Stimulated activated CD4-positive, alpha-beta T cell treated with anti-CD3 and anti-CD28 coated beads, Interleukin-15, amount 100 ng/mL, for 48 hours (primary cell): ENCODE results near the gene FOXL1.
A peak's percentile ranks its signal among the peaks of the same experiment; 100 is the strongest.

Experiments used
- DNase-seq, 2 donors: peaks; one replicate each; pipeline ENCODE4 v3.0.0-alpha.2; 2020; ENCODE audit warnings: low read depth in 2 of 2

The FOXL1 gene

DNA sequence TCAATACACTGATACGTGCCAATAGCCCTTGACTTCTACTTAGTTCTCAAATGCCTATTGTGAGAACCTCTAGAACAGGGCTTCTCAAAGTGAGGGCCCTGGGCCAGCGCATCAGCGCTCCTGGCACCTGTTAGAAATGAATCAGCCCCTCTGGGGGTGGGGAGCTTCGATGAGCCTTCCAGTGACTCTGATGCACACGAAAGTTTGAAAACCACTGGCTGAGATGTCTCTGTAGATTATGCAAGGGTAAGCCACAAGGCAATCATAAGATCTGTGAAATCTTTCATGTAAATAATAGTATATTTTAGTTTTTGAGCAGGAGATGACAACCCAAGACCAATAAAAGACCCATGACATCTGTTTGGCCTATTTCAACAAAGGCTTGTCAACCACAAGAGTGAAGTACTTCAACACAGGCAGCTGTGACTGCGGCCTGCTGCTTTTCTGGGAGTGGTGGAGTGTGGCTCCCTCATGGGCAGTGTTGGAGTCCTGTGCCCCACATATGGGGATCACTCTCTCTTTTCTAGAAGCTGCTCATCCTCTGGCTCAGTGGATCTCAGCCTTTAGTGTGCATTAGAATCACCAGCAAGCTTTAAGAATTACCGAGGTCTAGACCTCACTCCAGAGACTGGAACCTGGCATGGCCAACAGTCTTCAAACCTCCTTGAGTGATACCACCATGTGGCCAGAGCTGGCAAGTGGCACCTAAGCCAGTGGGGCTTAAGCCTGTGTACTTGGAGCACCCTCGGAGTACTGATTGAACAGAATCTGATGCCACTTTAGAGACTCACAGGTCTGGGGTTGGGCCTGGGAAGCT is 29.1 kb upstream of the FOXL1 start:
- DNase-seq: no peak

DNA sequence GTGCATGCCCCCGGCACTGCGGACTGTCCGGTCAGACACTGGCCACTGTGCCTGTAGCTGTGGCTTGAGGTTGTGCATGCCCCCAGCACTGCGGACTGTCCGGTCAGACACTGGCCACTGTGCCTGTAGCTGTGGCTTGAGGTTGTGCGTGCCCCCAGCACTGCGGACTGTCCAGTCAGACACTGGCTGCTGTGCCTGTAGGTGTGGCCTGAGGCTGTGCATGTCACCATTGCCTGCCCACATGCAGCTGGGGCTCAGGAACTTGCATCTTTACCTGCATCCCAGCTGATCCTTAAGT is 28.5 kb upstream of the FOXL1 start:
- DNase-seq: no peak

DNA sequence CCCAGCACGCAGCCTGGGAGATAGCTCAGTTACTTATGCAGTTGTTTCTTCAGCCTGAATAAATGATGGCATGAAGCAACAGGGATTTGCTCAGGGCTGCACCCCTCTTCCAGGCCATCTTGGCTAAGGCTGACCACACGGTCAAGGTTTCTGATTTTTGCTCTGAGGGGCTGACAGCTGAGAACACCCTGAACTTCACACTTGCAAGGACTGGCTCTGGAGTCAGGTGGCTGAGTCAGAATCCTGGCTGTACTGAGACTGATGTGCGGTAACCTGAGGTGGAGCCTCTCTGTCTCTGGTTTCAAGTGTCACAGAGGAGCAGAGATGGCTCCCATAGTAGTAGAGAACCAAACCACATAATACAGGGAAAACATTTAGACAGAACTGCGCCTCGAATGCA is 28.1 kb upstream of the FOXL1 start:
- DNase-seq: no peak

DNA sequence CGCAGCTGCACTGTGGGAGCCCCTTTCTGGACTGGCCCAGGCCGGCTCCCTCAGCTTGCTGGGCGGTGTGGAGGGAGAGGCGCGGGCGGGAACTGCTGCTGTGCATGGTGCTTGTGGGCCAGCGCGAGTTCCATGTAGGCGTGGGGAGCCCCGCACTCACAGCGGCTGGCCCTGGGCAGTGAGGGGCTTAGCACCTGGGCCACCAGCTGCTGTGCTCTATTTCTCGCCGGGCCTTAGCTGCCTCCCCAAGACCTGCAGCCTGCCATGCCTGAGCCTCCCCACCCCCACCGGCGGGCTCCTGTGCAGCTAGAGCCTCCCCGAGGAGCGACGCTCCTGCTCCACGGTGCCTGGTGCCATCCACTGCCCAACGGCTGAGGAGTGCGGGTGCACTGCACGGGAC is 25.0 kb upstream of the FOXL1 start:
- DNase-seq: no peak

DNA sequence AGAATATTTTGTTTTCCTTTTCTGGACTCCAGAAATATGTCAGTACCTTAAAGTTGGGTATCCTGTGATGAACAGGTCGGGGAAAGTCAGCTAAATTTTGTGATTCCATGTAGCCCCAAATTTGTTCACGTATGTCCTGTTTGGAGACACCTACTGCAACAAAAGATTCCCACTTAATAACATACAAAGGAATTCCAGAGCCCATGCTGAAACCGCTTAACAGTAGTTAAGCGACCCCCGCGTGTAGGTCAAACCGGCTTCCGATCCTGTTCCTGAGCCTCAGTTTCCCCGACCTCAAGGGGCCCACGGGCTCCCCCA is 23.8 kb upstream of the FOXL1 start:
- no peak for DNase-seq

DNA sequence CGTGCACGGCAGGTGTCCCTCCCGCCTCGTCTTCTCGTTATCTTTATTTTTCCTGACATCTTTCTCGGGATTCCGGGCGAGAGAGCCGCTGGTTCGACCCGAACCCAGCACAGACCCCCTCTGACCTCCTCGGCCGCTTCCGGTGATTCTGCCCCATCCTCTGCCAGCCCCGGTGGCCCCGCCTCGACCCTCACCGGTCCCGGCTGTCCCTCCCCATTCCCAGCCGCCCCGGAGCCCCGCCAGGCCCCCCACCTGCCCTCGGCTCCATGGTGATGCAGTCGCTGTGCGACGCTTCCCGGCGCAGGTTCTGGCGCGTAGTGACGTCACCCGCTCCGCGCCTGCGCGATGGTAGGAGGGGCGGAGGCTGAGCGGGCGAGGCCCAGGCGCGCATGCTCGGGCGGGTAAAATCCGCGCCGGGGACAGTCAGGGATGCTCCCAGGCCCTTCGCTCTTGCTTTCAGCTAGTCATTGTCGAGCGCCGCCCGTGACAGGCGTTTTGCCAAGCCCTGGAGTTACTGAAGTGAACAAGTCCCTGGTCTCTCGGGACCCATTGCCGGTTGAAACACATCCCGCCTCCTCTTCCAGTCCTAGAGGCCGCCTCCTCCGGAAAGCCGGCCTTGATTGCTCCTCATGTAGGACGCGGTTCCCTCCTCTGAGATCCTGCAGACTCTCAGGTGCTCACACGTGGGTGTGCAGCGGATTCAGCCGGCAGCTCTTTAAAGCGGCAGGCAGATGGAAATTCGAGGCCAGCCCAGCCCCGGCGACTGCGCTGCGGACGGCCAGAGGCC is 23.2 kb upstream of the FOXL1 start, which contains the start of gene MTHFSD:
Gene MTHFSD, minus strand, starts transcription at position 319 of the 787 bp plus-strand sequence. Its CDS starts 51 bp downstream, at position 268.
- DNase-seq: peak; percentile 85 to 91

DNA sequence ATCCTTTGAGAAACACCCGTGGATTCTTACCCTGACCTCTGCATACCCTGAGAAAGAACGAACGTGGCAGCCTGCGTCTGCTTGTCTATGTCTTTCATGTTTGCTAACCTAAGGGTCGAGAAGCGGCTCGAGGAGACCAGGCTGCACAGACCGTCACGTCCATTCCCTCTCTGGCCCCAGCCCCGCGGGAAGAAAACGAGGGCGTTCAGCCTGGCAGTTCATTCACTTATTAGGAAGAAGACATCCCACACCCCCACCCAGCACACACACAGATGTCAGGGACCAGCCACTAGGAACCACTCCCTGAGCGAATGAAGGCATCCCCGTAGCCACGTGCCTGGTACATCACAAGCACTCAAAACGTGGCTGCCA is 22.7 kb upstream of the FOXL1 start:
- no peak for DNase-seq

DNA sequence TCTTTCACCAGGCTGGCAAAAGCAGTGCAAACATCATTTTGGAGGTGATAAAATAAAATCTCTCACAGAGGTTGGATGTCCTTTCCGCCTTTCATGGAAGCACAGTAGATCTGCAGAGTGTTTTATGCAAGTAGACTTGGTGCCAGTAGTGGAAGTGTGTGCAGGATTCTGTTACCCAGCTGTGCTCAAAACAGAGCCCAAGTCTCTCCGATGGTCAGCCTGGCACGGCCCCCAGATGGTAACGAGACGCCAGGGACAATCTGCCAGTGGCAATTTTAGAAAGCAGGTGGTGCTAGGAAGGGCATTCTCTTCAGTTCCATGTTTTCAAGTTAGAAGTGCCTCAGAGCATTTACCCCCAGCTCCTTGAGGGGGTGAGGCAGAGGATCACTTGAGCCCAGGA is 21.8 kb upstream of the FOXL1 start:
- DNase-seq: no peak

DNA sequence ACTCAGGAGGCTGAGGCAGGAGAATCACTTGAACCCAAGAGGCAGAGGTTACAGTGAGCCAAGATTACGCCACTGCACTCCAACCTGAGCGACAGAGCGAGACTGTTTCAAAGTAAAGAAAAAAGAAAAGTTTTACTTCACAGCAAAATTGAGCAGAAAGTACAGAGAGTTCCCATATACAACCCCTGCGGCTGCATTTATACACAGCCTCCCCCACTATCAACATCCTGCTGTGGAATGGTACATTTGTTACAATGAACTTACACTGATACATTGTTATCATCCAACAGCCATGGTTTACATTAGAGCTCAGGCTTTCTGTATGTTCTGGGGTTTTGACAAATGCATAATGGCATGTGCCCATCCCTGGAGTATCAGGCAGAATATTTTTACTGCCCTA is 20.8 kb upstream of the FOXL1 start:
- DNase-seq: no peak

DNA sequence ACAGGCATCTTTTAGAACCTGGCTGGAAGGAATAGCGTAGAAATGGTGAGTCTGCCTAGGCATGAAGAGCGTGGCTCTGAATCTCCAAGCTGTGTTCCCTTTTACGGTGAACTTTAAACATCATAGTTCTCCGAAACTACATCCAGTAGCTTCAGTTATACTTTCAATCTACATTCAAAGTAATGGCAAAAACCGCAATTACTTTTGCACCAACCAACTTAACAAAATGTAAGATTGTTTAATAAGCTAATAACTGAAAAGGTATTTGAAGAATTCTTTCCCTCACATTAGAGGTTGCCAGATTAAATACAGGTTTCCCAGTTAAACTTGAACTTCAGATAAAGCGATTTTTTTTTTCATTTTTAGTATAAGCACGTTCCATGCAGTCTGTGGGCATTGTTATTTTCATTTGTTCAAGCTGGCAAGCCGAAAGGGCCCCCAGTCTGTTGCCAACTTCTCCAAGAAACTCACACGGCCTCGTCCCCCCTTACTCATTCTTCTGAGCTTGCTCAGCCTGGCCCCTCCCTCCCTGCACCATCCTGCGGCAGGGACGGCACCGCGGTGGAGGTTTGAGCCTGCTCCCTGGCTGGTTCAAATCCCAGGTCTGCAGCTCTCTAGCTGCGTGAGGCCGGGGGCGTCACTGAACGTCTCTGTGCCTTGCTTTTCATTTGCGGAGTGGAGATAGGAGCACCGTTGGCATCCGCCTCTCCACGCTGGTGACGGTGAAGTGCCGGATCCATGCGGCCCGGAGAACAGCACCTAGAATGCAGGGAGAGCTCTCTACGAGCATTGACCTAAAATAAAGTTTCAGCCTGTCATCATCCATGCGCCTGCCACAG is 19.8 kb upstream of the FOXL1 start:
- DNase-seq: no peak

DNA sequence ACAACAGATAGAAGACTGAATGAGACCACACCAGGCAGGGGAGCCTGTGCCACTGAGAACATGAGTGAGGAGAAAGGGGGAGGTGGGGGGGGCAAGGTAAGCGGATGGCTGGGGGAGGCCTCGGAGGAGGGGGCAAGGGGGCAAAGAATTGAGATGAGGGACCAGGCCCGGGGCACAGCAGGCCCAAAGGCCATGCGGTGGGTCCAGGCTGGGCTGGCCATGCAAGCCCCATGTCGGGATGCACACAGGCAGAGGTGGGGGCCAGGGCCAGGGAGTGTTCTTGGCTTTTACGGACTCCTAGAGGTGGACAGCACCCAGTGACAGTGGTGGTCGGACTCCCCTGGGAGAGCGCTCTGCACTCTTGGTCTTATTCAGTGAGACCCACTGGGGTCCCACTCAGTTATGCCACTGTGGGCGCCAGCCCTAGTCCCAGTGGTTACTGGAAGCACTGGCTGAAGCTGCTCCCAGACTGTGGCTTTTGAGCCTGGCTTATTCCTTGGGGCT is 18.5 kb upstream of the FOXL1 start:
- DNase-seq: no peak

DNA sequence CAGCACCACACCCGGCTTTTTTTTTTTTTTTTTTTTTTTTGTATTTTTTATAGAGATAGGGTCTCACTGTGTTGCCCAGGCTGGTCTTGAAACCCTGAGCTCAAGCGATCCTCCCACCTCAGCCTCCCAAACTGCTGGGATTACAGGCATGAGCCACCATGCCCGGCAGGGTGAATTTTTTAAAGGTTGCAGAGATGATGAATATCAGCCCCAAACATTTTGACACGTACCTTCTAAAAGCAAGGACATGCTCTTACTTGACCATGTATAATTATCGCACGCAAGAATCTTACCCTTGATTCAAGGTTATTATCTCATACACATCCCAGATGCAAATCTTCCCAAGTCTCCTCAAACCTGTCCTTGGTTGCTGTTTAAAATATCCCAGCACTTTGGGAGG is 16.0 kb upstream of the FOXL1 start:
- DNase-seq: no peak

DNA sequence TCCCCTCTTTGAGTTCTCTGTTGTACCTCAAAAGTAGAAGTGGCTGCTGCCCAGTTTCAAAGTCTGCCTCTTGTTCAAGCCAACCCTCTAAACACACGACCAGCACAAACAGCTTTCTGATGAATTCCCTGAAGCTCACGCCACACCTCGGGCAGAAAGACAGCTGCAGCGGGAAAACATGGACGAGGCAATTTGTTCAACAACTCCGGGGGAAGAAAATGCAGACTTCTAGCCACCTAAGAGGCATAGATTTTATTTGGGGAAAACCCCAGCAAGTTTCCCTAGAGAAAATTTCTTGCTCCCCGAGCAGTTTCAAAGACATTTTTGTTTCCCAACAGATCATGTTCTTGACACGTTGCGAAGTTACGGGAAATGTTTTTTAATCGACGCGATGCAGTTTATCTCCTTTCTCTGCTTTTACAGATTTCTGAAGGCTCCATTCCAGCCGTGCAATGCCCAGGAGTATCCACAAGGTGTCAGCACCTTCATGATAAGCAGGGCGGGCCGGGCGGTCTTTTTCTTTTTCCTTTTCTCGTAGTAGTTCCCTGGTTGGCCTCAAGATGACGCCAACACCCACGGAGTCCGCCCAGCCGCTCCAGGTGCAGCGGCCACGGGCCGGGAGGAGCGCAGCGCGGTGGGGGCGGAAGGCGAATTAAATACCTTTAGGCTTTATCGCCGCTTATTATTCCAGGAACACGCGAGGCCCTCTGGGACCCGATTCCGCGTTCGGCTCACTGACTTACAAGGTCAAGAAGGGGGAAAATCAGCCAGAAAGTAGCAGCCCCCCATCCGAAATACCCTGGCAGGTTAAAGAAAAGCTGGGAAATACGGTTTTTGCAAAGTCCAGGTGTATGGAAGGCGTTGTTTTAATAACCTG is 14.6 kb upstream of the FOXL1 start:
- DNase-seq: peak; percentile 80 to 85

DNA sequence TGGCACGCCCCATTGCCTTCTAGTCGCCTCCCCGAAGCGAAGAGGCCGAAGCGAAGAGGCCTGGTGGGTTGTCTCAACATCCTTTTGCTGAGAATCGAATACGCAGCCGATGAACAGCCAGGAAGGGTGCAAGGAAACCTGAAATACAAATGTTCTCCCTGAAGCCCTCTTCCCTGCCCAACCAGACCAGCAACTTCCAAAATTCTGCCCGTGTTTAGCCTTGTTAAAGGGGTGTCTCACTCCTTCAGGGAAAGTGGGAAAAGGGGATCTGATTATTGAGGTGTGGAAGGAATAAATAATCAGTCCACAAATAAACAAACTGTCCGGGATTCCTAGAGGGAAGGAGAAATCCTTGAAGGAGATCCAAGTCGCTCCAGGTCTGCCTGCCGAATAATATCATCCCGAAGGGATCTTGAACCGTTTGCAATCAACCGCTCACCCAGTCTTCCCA is 13.1 kb upstream of the FOXL1 start:
- DNase-seq: no peak

DNA sequence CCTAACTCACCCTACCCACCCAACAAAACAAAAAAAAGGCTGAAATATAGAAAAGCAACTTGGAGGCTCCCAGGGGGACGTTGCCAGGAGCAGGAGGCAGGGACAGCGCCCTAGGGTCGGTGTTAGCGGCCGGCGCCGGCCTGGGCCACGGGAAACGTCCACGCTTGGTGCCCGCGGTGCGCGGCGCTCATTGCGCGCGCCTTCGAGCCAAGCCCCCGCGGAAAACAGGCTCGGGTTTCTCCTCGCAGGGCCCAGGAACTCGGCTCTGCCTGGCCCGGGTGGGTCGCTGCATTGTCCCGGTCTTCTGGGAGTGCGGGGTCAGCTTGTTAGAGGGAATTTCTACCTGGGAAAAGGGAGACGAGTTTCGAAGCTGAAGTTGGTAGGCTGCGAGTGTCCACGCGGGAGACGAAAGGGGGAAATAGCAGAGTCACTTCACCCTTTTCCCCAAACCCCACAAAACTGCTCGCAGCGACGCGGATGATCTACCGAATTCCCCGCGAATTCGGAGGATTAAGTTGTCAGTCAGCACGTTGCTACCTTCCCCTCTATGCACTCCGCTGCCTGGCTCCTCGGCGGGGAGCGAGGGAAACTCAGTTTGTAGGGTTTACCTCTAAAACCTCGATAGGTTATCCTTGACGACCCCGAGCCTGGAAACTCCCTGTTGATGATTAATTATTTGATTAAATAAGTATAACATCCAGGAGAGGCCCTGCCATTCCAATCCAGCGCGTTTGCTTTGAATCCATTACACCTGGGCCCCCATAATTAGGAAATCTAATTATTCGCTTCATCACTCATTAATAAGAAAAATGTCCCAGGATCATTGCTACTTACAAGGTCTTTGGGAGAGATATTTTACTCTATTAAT is 12.5 kb upstream of the FOXL1 start:
- no peak for DNase-seq

DNA sequence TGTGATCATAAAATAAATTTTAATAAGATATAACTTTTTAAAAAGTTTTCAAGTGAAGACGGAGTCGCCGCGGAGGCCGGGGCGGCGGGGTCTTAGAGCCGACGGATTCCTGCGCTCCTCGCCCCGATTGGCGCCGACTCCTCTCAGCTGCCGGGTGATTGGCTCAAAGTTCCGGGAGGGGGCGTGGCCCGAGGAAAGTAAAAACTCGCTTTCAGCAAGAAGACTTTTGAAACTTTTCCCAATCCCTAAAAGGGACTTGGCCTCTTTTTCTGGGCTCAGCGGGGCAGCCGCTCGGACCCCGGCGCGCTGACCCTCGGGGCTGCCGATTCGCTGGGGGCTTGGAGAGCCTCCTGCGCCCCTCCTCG is 11.8 kb upstream of the FOXL1 start, which contains the start of gene FOXC2:
Gene FOXC2, plus strand, starts transcription at position 229 of the 365 bp plus-strand sequence. CDS start 507 bp downstream, outside the sequence.
- DNase-seq: peak in 1 of 2 donors; percentile 38

DNA sequence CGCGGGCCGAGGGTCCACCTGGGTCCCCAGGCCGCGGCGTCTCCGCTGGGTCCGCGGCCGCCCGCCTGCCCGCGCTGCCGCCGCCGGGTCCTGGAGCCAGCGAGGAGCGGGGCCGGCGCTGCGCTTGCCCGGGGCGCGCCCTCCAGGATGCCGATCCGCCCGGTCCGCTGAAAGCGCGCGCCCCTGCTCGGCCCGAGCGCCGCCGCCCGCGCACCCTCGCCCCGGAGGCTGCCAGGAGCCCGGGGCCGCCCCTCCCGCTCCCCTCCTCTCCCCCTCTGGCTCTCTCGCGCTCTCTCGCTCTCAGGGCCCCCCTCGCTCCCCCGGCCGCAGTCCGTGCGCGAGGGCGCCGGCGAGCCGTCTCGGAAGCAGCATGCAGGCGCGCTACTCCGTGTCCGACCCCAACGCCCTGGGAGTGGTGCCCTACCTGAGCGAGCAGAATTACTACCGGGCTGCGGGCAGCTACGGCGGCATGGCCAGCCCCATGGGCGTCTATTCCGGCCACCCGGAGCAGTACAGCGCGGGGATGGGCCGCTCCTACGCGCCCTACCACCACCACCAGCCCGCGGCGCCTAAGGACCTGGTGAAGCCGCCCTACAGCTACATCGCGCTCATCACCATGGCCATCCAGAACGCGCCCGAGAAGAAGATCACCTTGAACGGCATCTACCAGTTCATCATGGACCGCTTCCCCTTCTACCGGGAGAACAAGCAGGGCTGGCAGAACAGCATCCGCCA is 11.2 kb upstream of the FOXL1 start:
- DNase-seq: no peak

DNA sequence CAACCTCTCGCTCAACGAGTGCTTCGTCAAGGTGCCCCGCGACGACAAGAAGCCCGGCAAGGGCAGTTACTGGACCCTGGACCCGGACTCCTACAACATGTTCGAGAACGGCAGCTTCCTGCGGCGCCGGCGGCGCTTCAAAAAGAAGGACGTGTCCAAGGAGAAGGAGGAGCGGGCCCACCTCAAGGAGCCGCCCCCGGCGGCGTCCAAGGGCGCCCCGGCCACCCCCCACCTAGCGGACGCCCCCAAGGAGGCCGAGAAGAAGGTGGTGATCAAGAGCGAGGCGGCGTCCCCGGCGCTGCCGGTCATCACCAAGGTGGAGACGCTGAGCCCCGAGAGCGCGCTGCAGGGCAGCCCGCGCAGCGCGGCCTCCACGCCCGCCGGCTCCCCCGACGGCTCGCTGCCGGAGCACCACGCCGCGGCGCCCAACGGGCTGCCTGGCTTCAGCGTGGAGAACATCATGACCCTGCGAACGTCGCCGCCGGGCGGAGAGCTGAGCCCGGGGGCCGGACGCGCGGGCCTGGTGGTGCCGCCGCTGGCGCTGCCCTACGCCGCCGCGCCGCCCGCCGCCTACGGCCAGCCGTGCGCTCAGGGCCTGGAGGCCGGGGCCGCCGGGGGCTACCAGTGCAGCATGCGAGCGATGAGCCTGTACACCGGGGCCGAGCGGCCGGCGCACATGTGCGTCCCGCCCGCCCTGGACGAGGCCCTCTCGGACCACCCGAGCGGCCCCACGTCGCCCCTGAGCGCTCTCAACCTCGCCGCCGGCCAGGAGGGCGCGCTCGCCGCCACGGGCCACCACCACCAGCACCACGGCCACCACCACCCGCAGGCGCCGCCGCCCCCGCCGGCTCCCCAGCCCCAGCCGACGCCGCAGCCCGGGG is 10.4 kb upstream of the FOXL1 start:
- no peak for DNase-seq
